T-cell (primary cell): ENCODE data around the gene PAQR8. TPM values are rescaled to one million over a fixed set of nuclear protein-coding genes. Genes with fewer than 3 reads are reported as not detected.
A peak's percentile ranks its signal among the peaks of the same experiment; 100 is the strongest.

Experiments used
- ATAC-seq, 4 experiments: fragments of 200-7000 bp in 3 of 4; fragments of 150-1000 bp in 1 of 4; cut with Tn5 transposase; replicated peaks in 1 of 4; 1 replicate in 3 of 4; 2 replicates in 1 of 4; pipeline ENCODE4 v1.10.0; 2021; ENCODE audit warnings: moderate library complexity in 3 of 4, mild to moderate bottlenecking in 2 of 4, moderate number of reproducible peaks in 1 of 4
- CTCF ChIA-PET, 2 donors: fragments of 300-600 bp; sonication (Branson Sonifier 250); formaldehyde crosslinking; loops; one replicate each; lab custom pipeline; 2022; ENCODE audit warnings: antibody characterized with exemption in 2 of 2; lab: Charles Lee
- POLR2A ChIA-PET, 2 donors: fragments of 300-600 bp; sonication (Branson Sonifier 250); formaldehyde crosslinking; loops; one replicate each; lab custom pipeline; 2022; ENCODE audit warnings: antibody characterized with exemption in 2 of 2; lab: Charles Lee
- DNase-seq, 35 experiments: peaks; one replicate each; pipeline versions ENCODE4 v3.0.0 to v3.0.0-alpha.2; 2013 to 2023
- H3K27ac ChIP-seq: one replicate; pipeline ENCODE4 v1.5.1; 2013; ENCODE audit warnings: low read length
- H3K27me3 ChIP-seq, 2 experiments: replicated peaks in 1 of 2; 1 replicate in 1 of 2; 2 replicates in 1 of 2; pipeline versions ENCODE4 v1.6.1 to v1.7.0; 2013; ENCODE audit warnings: low read length in 1 of 2, mixed read lengths in 1 of 2; ENCODE audit not compliant: control insufficient read depth in 2 of 2, insufficient read depth in 2 of 2; ENCODE audit errors: extremely low read depth in 1 of 2
- H3K36me3 ChIP-seq, 2 donors: 1 replicate in 1 of 2; 2 replicates in 1 of 2; pipeline versions ENCODE4 v1.6.1 to v1.7.0; 2013; ENCODE audit warnings: low read length in 1 of 2; ENCODE audit not compliant: control insufficient read depth in 2 of 2, insufficient read depth in 1 of 2; ENCODE audit errors: extremely low read depth in 1 of 2
- H3K4me1 ChIP-seq, 2 experiments: 1 replicate in 1 of 2; 2 replicates in 1 of 2; pipeline versions ENCODE4 v1.6.1 to v1.7.0; 2013; ENCODE audit warnings: low read length in 2 of 2, mixed read lengths in 1 of 2; ENCODE audit not compliant: insufficient read depth in 2 of 2, control insufficient read depth in 1 of 2; ENCODE audit errors: extremely low read depth in 1 of 2
- H3K4me3 ChIP-seq, 2 donors: 1 replicate in 1 of 2; 2 replicates in 1 of 2; pipeline versions ENCODE4 v1.5.1 to v1.7.0; 2013; ENCODE audit warnings: mild to moderate bottlenecking in 2 of 2, low read length in 1 of 2, moderate library complexity in 1 of 2; ENCODE audit not compliant: control insufficient read depth in 1 of 2; ENCODE audit errors: extremely low read depth in 1 of 2
- H3K9me3 ChIP-seq: 2 replicates; pipeline ENCODE4 v1.7.0; 2013
- H3K27ac Mint-ChIP-seq, 2 donors: one replicate each; pipeline ENCODE4 v1.8.0; 2020 to 2021; ENCODE audit warnings: mild to moderate bottlenecking in 2 of 2, mixed read lengths in 2 of 2
- H3K27me3 Mint-ChIP-seq, 2 donors: one replicate each; pipeline ENCODE4 v1.8.0; 2021 to 2022; ENCODE audit warnings: mixed read lengths in 2 of 2
- H3K36me3 Mint-ChIP-seq: one replicate; pipeline ENCODE4 v1.8.0; 2021; ENCODE audit warnings: mixed read lengths
- H3K4me1 Mint-ChIP-seq, 3 donors: one replicate each; pipeline ENCODE4 v1.8.0; 2020 to 2022; ENCODE audit warnings: mixed read lengths in 3 of 3, mild to moderate bottlenecking in 1 of 3
- H3K4me3 Mint-ChIP-seq, 3 donors: one replicate each; pipeline ENCODE4 v1.8.0; 2020 to 2022; ENCODE audit warnings: mild to moderate bottlenecking in 3 of 3, mixed read lengths in 3 of 3, moderate library complexity in 3 of 3
- H3K9me3 Mint-ChIP-seq, 3 donors: one replicate each; pipeline ENCODE4 v1.8.0; 2020 to 2022; ENCODE audit warnings: mixed read lengths in 3 of 3
- WGBS: methylation state at CpG from one replicate; pipeline ENCODE4 v1.1.5; 2013; ENCODE audit warnings: missing lambda C conversion rate; ENCODE audit not compliant: insufficient coverage; 5-methylcytosine and 5-hydroxymethylcytosine counted together
- total RNA-seq, 35 experiments: library from RNA in 6 of 35; stranded (reverse) in 6 of 35; fragments of 120-200 nt in 1 of 35; gene quantifications; one replicate each; pipeline versions ENCODE4 v1.2.1 to v1.2.4 and lab custom pipeline; 2013 to 2026

The PAQR8 gene
- total RNA-seq, 5 donors from 2014 or later (not counting 1 experiment from before 2014, with no cell fraction given): 12.0 to 35.2 (median 30.2) TPM

DNA sequence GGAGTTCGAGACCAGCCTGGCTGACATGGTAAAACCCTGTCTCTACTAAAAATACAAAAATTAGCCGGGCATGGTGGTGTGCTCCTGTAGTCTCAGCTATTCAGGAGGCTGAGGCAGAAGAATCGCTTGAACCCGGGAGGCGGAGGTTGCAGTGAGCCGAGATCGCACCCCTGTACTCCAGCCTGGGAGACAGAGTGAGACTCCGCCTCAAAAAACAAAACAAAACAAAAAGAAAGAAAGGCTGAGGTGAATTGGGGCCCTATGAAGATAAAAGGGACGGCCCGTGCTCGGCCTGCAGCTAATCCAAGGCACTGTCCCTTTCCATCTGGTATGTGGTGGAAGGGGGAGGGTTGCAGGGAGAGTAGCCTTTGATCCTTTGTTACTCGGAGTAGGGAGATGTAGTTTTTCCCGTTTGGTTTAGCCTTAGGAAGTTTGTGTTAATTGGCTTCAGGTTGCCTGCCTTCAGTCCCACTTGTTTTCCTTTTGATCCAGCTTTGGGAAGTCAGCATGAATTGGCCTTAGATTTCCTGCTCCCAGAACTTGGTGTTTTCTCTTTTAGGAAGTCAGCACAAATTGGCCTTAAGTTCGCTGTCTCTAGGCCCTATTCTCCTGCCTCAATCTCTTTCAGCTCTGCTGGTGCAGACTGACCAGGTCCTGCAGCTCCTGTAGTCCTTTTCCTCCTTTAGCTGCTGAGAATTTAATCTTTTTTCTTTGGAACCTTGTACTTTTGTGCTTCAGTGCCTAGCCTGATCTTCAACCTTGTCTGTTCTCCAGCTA lies 36.1 kb upstream of the PAQR8 start:
- Mint-ChIP-seq H3K4me3 (no peak overlapping the region), H3K27me3 (no peaks in the 10 kb centered on the region), H3K4me1 (peaks cover 7 to 31% (median 18%) of the 10 kb centered on the region in 3 donors), H3K27ac (no peak overlapping the region), H3K36me3 (no peaks in the 10 kb centered on the region), H3K9me3 (no peaks in the 10 kb centered on the region)
- ChIA-PET CTCF (no interaction called here), POLR2A (interaction anchor here in 1 of 2 donors (0.6 kb wide), 1 partner anchor 186 kb away, joined by 3 read pairs; no protein-coding TSS in a partner anchor)
- peaks cover 2 to 3% of the 10 kb centered on the region in 2 experiments for H3K4me1 ChIP-seq
- no peaks in the 10 kb centered on the region for H3K36me3 ChIP-seq
- DNase-seq (no peak), ATAC-seq (no peak)
- H3K4me3 ChIP-seq: no peak overlapping the region
- WGBS: 95% methylated on average over 10 of the region's 14 CpGs
- H3K27ac ChIP-seq: no peak overlapping the region
- no peaks in the 10 kb centered on the region for H3K27me3 ChIP-seq
- no peaks in the 10 kb centered on the region for H3K9me3 ChIP-seq

GRCh38 chr6:52326540-52327364 lies 35.2 kb upstream of the PAQR8 start:
- DNase-seq: no peak
- no peak overlapping the region for H3K27ac ChIP-seq
- no peaks in the 10 kb centered on the region for H3K9me3 ChIP-seq
- H3K4me3 Mint-ChIP-seq: no peak overlapping the region
- ChIA-PET POLR2A (interaction anchor here in 1 of 2 donors (0.6 kb wide), 1 partner anchor 187 kb away, joined by 3 read pairs; no protein-coding TSS in a partner anchor), CTCF (no interaction called here)
- H3K4me1 Mint-ChIP-seq: peaks cover 10 to 35% (median 19%) of the 10 kb centered on the region in 3 donors
- H3K27ac Mint-ChIP-seq: no peak overlapping the region
- H3K36me3 ChIP-seq: no peaks in the 10 kb centered on the region
- no peaks in the 10 kb centered on the region for H3K9me3 Mint-ChIP-seq
- H3K27me3 ChIP-seq: no peaks in the 10 kb centered on the region
- H3K4me3 ChIP-seq: no peak overlapping the region
- no peaks in the 10 kb centered on the region for H3K27me3 Mint-ChIP-seq
- peaks cover 5% of the 10 kb centered on the region in 2 experiments for H3K4me1 ChIP-seq
- no peak for ATAC-seq
- WGBS: 100% methylated on average over 1 of the region's 3 CpGs
- no peaks in the 10 kb centered on the region for H3K36me3 Mint-ChIP-seq

DNA sequence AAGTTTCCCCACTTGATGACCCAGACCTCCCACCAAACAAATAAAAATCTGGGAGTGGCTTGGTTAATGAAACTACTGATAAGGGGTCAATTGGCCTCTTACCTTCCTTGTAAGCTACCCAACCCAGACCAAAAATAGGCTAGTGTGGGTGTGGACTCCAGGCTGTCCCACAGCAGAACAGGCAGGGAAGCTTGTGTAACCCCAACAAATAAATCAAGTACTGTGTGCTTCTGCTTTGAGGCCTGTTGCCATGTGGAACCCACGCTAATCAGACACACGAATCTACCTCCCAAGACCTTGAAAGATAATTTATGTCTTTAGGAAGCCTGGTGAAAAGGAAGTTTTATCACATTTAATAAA lies 33.7 kb upstream of the PAQR8 start:
- POLR2A ChIA-PET: interaction anchor here (0.6 kb wide), 2 partner anchors 43 to 1238 kb away, joined by 3 to 8 read pairs; no protein-coding TSS in a partner anchor
- CTCF ChIA-PET: no interaction called here

GRCh38 chr6:52328729-52329128 lies 33.2 kb upstream of the PAQR8 start:
- Histone ChIP-seq H3K27ac (no peak overlapping the region), H3K36me3 (no peaks in the 10 kb centered on the region), H3K4me1 (peaks cover 20 to 24% of the 10 kb centered on the region in 2 experiments), H3K9me3 (no peaks in the 10 kb centered on the region), H3K27me3 (no peaks in the 10 kb centered on the region), H3K4me3 (no peak overlapping the region)
- Mint-ChIP-seq H3K4me1 (peaks cover 25 to 42% (median 26%) of the 10 kb centered on the region in 3 donors), H3K36me3 (no peaks in the 10 kb centered on the region), H3K4me3 (no peak overlapping the region), H3K9me3 (no peaks in the 10 kb centered on the region), H3K27me3 (no peaks in the 10 kb centered on the region), H3K27ac (peak overlapping the region in 1 of 2 donors; percentile 41)
- ChIA-PET POLR2A (no interaction called here), CTCF (no interaction called here)
- ATAC-seq: no peak
- no peak for DNase-seq
- 100% methylated on average over 1 of the region's 2 CpGs for WGBS

More for the DNA sequence above, 33.7 kb upstream of the PAQR8 start:
- Mint-ChIP-seq H3K4me3 (no peak overlapping the region), H3K27me3 (no peaks in the 10 kb centered on the region), H3K9me3 (no peaks in the 10 kb centered on the region), H3K27ac (no peak overlapping the region), H3K4me1 (peaks cover 20 to 39% (median 21%) of the 10 kb centered on the region in 3 donors), H3K36me3 (no peaks in the 10 kb centered on the region)
- Histone ChIP-seq H3K4me1 (peaks cover 17 to 19% of the 10 kb centered on the region in 2 experiments), H3K27ac (no peak overlapping the region), H3K4me3 (no peak overlapping the region), H3K36me3 (no peaks in the 10 kb centered on the region), H3K27me3 (no peaks in the 10 kb centered on the region), H3K9me3 (no peaks in the 10 kb centered on the region)
- no CpG with 5 or more reads among the region's 2 CpGs for WGBS
- ATAC-seq: no peak
- DNase-seq: no peak

- Mint-ChIP-seq H3K27ac (no peak overlapping the region), H3K27me3 (no peaks in the 10 kb centered on the region), H3K4me3 (no peak overlapping the region), H3K9me3 (no peaks in the 10 kb centered on the region), H3K4me1 (peaks cover 42 to 55% (median 43%) of the 10 kb centered on the region in 3 donors), H3K36me3 (no peaks in the 10 kb centered on the region)
- Histone ChIP-seq H3K36me3 (no peaks in the 10 kb centered on the region), H3K27ac (no peak overlapping the region), H3K9me3 (no peaks in the 10 kb centered on the region), H3K27me3 (no peaks in the 10 kb centered on the region), H3K4me3 (no peak overlapping the region), H3K4me1 (peaks cover 34 to 41% of the 10 kb centered on the region in 2 experiments)
- 100% methylated on average over 1 of the region's 2 CpGs for WGBS
- no peak for ATAC-seq
- POLR2A ChIA-PET: no interaction called here
- DNase-seq: no peak
- CTCF ChIA-PET: no interaction called here
These were observed 31.5 kb upstream of the PAQR8 start for GRCh38 chr6:52330470-52330869.

- Histone ChIP-seq H3K27ac (no peak overlapping the region), H3K36me3 (no peaks in the 10 kb centered on the region), H3K4me3 (no peak overlapping the region), H3K4me1 (peaks cover 39 to 46% of the 10 kb centered on the region in 2 experiments), H3K27me3 (no peaks in the 10 kb centered on the region), H3K9me3 (no peaks in the 10 kb centered on the region)
- H3K4me1 Mint-ChIP-seq: peaks cover 55 to 69% (median 56%) of the 10 kb centered on the region in 3 donors
- no peaks in the 10 kb centered on the region for H3K36me3 Mint-ChIP-seq
- POLR2A ChIA-PET: interaction anchor here in 1 of 2 donors (0.6 kb wide), 1 partner anchor 199 kb away, joined by 19 read pairs; no protein-coding TSS in a partner anchor
- WGBS: 96% methylated on average over 3 of the region's 4 CpGs
- peak overlapping the region; percentile 89 to 96 for H3K27ac Mint-ChIP-seq
- ATAC-seq (peak in 3 of 4 experiments; percentile 40 to 52 (median 52)), DNase-seq (peak in 2 of 35 experiments; percentile 16 to 29)
- CTCF ChIA-PET: no interaction called here
- H3K27me3 Mint-ChIP-seq: no peaks in the 10 kb centered on the region
- no peaks in the 10 kb centered on the region for H3K9me3 Mint-ChIP-seq
- H3K4me3 Mint-ChIP-seq: peak overlapping the region in 1 of 3 donors; percentile 66
These were observed 30.0 kb upstream of the PAQR8 start for GRCh38 chr6:52331793-52332457.
